BLaER1 treated with 17β-estradiol and CSF1 and Interleukin-3, amounts not matched to agents 10 nM and 100 nM (cell line): ENCODE results near the gene FNDC3B.

Experiments used
- H3K27ac ChIP-seq, 11 experiments: shearing (Covaris generic); formaldehyde crosslinking; 2 replicates each; pipeline ENCODE4 v1.8.1; 2022
- H3K27me3 ChIP-seq, 11 experiments: shearing (Covaris generic); formaldehyde crosslinking; 2 replicates each; pipeline ENCODE4 v1.8.1; 2022
- H3K36me3 ChIP-seq, 11 experiments: shearing (Covaris generic); formaldehyde crosslinking; 2 replicates each; pipeline ENCODE4 v1.8.1; 2022
- H3K4me1 ChIP-seq, 10 experiments: shearing (Covaris generic); formaldehyde crosslinking; 2 replicates each; pipeline ENCODE4 v1.8.1; 2022
- H3K4me2 ChIP-seq, 11 experiments: shearing (Covaris generic); formaldehyde crosslinking; 2 replicates each; pipeline ENCODE4 v1.8.1; 2022
- H3K4me3 ChIP-seq, 10 experiments: shearing (Covaris generic); formaldehyde crosslinking; 2 replicates each; pipeline ENCODE4 v1.8.1; 2022
- H3K9ac ChIP-seq, 11 experiments: shearing (Covaris generic); formaldehyde crosslinking; 2 replicates each; pipeline ENCODE4 v1.8.1; 2022
- H3K9me3 ChIP-seq, 11 experiments: shearing (Covaris generic); formaldehyde crosslinking; replicated peaks in 1 of 11; 2 replicates each; pipeline ENCODE4 v1.8.1; 2022
- H4K20me1 ChIP-seq, 11 experiments: shearing (Covaris generic); formaldehyde crosslinking; 2 replicates each; pipeline ENCODE4 v1.8.1; 2022
- Cebpa-rat ChIP-seq, 11 experiments: shearing (Covaris generic); IDR thresholded peaks; 2 replicates each; pipeline ENCODE4 v1.8.1; 2022

FNDC3B gene

GRCh38 chr3:172046268-172046915 is 7.0 kb downstream of the FNDC3B start:
- no peak overlapping the region for H3K4me3 ChIP-seq
- H3K27me3 ChIP-seq = no peaks in the 10 kb centered on the region
- TF ChIP-seq Cebpa-rat (IDR thresholded peaks at IDR 0.05) = no peak
- H3K36me3 ChIP-seq = peaks cover 17 to 68% (median 35%) of the 10 kb centered on the region in 11 experiments; a peak in 21 of 22 replicates
- peaks cover 0 to 6% (median 0%) of the 10 kb centered on the region in 11 experiments; a peak in 3 of 22 replicates for H3K9me3 ChIP-seq
- H3K4me2 ChIP-seq = peak overlapping the region in 3 of 11 experiments; percentile 29 to 89 (median 35); a peak in 4 of 22 replicates
- peaks cover 10 to 55% (median 20%) of the 10 kb centered on the region in 10 experiments for H3K4me1 ChIP-seq
- H3K9ac ChIP-seq = no peak overlapping the region; a peak in 1 of 22 replicates
- H3K27ac ChIP-seq = no peak overlapping the region
- peaks cover 19 to 99% (median 65%) of the 10 kb centered on the region in 11 experiments; a peak in 20 of 22 replicates for H4K20me1 ChIP-seq

GRCh38 chr3:172047567-172048115 is 8.3 kb downstream of the FNDC3B start:
- peaks cover 28 to 80% (median 48%) of the 10 kb centered on the region in 11 experiments; a peak in 21 of 22 replicates for H3K36me3 ChIP-seq
- no peak overlapping the region for H3K4me2 ChIP-seq
- H3K27me3 ChIP-seq = no peaks in the 10 kb centered on the region
- peaks cover 0 to 11% (median 0%) of the 10 kb centered on the region in 11 experiments; a peak in 4 of 22 replicates for H3K9me3 ChIP-seq
- TF ChIP-seq Cebpa-rat (IDR thresholded peaks at IDR 0.05) = no peak
- peaks cover 4 to 47% (median 12%) of the 10 kb centered on the region in 10 experiments; a peak in 17 of 20 replicates for H3K4me1 ChIP-seq
- no peak overlapping the region for H3K27ac ChIP-seq
- H3K9ac ChIP-seq = no peak overlapping the region
- H4K20me1 ChIP-seq = peaks cover 19 to 99% (median 54%) of the 10 kb centered on the region in 11 experiments; a peak in 20 of 22 replicates
- no peak overlapping the region for H3K4me3 ChIP-seq

- peaks cover 0 to 43% (median 7%) of the 10 kb centered on the region in 10 experiments; a peak in 9 of 20 replicates for H3K4me1 ChIP-seq
- H3K9ac ChIP-seq = no peak overlapping the region
- H3K36me3 ChIP-seq = peaks cover 28 to 80% (median 48%) of the 10 kb centered on the region in 11 experiments; a peak in 21 of 22 replicates
- H4K20me1 ChIP-seq = peaks cover 11 to 99% (median 45%) of the 10 kb centered on the region in 11 experiments; a peak in 18 of 22 replicates
- H3K4me3 ChIP-seq = no peak overlapping the region
- TF ChIP-seq Cebpa-rat (IDR thresholded peaks at IDR 0.05) = no peak
- no peaks in the 10 kb centered on the region for H3K27me3 ChIP-seq
- H3K4me2 ChIP-seq = no peak overlapping the region
- peaks cover 0 to 11% (median 0%) of the 10 kb centered on the region in 11 experiments; a peak in 4 of 22 replicates for H3K9me3 ChIP-seq
- H3K27ac ChIP-seq = no peak overlapping the region
Measured at GRCh38 chr3:172048599-172048998, 9.2 kb downstream of the FNDC3B start.

- Histone ChIP-seq H3K36me3 (peaks cover 28 to 80% (median 47%) of the 10 kb centered on the region in 11 experiments; a peak in 21 of 22 replicates), H3K4me1 (peaks cover 15 to 46% (median 23%) of the 10 kb centered on the region in 10 experiments), H3K27me3 (no peaks in the 10 kb centered on the region)
Measured at GRCh38 chr3:172051310-172051956, 12.1 kb downstream of the FNDC3B start.

GRCh38 chr3:172051957-172052354 is 12.6 kb downstream of the FNDC3B start:
- no peak overlapping the region for H3K4me2 ChIP-seq
- H3K36me3 ChIP-seq = peaks cover 28 to 81% (median 47%) of the 10 kb centered on the region in 11 experiments; a peak in 21 of 22 replicates
- H3K27ac ChIP-seq = no peak overlapping the region
- peaks cover 9 to 98% (median 34%) of the 10 kb centered on the region in 11 experiments; a peak in 18 of 22 replicates for H4K20me1 ChIP-seq
- H3K9ac ChIP-seq = no peak overlapping the region
- H3K27me3 ChIP-seq = no peaks in the 10 kb centered on the region
- H3K9me3 ChIP-seq = peaks cover 0 to 11% (median 0%) of the 10 kb centered on the region in 11 experiments; a peak in 4 of 22 replicates
- TF ChIP-seq Cebpa-rat (IDR thresholded peaks at IDR 0.05) = no peak
- H3K4me3 ChIP-seq = no peak overlapping the region
- peaks cover 15 to 48% (median 23%) of the 10 kb centered on the region in 10 experiments for H3K4me1 ChIP-seq

More at GRCh38 chr3:172051310-172051956, 12.1 kb downstream of the FNDC3B start:
- H3K9ac ChIP-seq = no peak overlapping the region
- no peak overlapping the region for H3K4me2 ChIP-seq
- peaks cover 0 to 11% (median 0%) of the 10 kb centered on the region in 11 experiments; a peak in 4 of 22 replicates for H3K9me3 ChIP-seq
- no peak overlapping the region for H3K4me3 ChIP-seq
- no peak for TF ChIP-seq Cebpa-rat (IDR thresholded peaks at IDR 0.05)
- peaks cover 9 to 98% (median 35%) of the 10 kb centered on the region in 11 experiments; a peak in 20 of 22 replicates for H4K20me1 ChIP-seq
- H3K27ac ChIP-seq = no peak overlapping the region

- H3K9ac ChIP-seq = no peak overlapping the region
- no peak for TF ChIP-seq Cebpa-rat (IDR thresholded peaks at IDR 0.05)
- H3K27me3 ChIP-seq = no peaks in the 10 kb centered on the region
- H3K4me1 ChIP-seq = peaks cover 15 to 52% (median 23%) of the 10 kb centered on the region in 10 experiments
- peaks cover 9 to 98% (median 38%) of the 10 kb centered on the region in 11 experiments; a peak in 18 of 22 replicates for H4K20me1 ChIP-seq
- peaks cover 28 to 82% (median 47%) of the 10 kb centered on the region in 11 experiments; a peak in 21 of 22 replicates for H3K36me3 ChIP-seq
- H3K4me3 ChIP-seq = no peak overlapping the region
- H3K4me2 ChIP-seq = no peak overlapping the region
- H3K27ac ChIP-seq = no peak overlapping the region
- peaks cover 0 to 11% (median 0%) of the 10 kb centered on the region in 11 experiments; a peak in 4 of 22 replicates for H3K9me3 ChIP-seq
Measured at GRCh38 chr3:172052405-172052804, 13.0 kb downstream of the FNDC3B start.

- peaks cover 0 to 11% (median 0%) of the 10 kb centered on the region in 11 experiments; a peak in 3 of 22 replicates for H3K9me3 ChIP-seq
- H3K9ac ChIP-seq = peak overlapping the region in 2 of 11 experiments; percentile 9 to 33; a peak in 3 of 22 replicates
- H3K4me1 ChIP-seq = peaks cover 15 to 64% (median 23%) of the 10 kb centered on the region in 10 experiments
- TF ChIP-seq Cebpa-rat (IDR thresholded peaks at IDR 0.05) = no peak
- H3K27ac ChIP-seq = peak overlapping the region in 7 of 11 experiments; percentile 10 to 56 (median 43); a peak in 7 of 22 replicates
- H3K4me2 ChIP-seq = peak overlapping the region in 10 of 11 experiments; percentile 1 to 88 (median 49); a peak in 16 of 22 replicates
- H3K27me3 ChIP-seq = no peaks in the 10 kb centered on the region
- no peak overlapping the region for H3K4me3 ChIP-seq
- peaks cover 28 to 73% (median 37%) of the 10 kb centered on the region in 11 experiments; a peak in 21 of 22 replicates for H3K36me3 ChIP-seq
- H4K20me1 ChIP-seq = peaks cover 6 to 93% (median 41%) of the 10 kb centered on the region in 11 experiments; a peak in 17 of 22 replicates
Measured at GRCh38 chr3:172054115-172054764, 14.9 kb downstream of the FNDC3B start.

- H3K27me3 ChIP-seq = no peaks in the 10 kb centered on the region
- H3K4me1 ChIP-seq = peaks cover 23 to 86% (median 29%) of the 10 kb centered on the region in 10 experiments
- no peak for TF ChIP-seq Cebpa-rat (IDR thresholded peaks at IDR 0.05)
- peaks cover 0 to 5% (median 0%) of the 10 kb centered on the region in 11 experiments; a peak in 3 of 22 replicates for H3K9me3 ChIP-seq
- peaks cover 6 to 83% (median 36%) of the 10 kb centered on the region in 11 experiments; a peak in 17 of 22 replicates for H4K20me1 ChIP-seq
- H3K9ac ChIP-seq = no peak overlapping the region
- peak overlapping the region in 4 of 11 experiments; percentile 9 to 88 (median 66); a peak in 6 of 22 replicates for H3K4me2 ChIP-seq
- H3K4me3 ChIP-seq = no peak overlapping the region
- H3K27ac ChIP-seq = 0 out of 22 replicates have a peak overlapping the region, but pooled peaks of 1 of the 11 experiments have one; percentile 2
- peaks cover 11 to 52% (median 17%) of the 10 kb centered on the region in 11 experiments; a peak in 20 of 22 replicates for H3K36me3 ChIP-seq
Measured at GRCh38 chr3:172056416-172056815, 17.0 kb downstream of the FNDC3B start.
